ENCODE measurements around the gene IL17C.
"Not testable (repeated sequence)": the region's sequence is repeated elsewhere in the genome, so short reads cannot be mapped to it uniquely, and the experiment has no call there.

IL17C gene

DNA sequence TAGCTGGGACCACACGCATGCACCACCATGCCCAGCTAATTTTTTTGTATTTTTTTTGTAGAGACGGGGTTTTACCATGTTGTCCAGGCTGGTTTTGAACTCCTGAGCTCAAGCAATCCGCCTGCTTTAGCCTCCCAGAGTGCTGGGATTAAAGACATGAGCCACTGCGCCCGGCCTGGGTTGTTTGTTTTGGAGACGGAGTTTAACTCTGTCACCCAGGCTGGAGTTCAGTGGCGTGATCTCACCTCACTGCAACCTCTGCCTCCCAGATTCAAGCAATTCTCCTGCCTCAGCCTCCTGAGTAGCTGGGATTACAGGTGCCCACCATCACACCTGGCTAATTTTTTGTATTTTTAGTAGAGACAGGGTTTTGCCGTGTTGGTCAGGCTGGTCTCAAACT is 28.9 kb upstream of the IL17C start:
- not testable (repeated sequence) for DNase-seq (ENCODE audit: low read depth in 2 of 2, low spot score in 1 of 2)

DNA sequence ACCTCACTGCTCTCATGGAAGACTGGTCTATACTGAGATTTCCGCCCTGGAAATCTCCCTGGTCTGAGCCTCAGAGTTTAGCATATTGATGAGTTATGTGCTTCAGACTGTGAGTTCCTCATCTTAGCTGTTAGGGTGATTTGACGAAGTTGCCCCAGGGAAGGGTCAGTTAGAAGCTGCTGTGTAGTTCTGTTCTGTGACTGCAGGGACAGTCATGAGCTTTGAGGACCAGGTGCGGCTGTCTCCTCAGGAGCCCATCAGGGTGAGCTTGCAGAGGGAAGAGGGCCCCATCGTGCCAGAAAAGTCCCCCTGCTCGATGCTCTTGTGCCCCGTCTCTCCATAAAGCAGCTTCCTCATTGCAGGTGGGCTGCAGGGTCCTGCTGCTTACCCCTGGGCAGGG is 28.3 kb upstream of the IL17C start:
- DNase-seq (ENCODE audit: low read depth in 2 of 2, low spot score in 1 of 2): no peak

DNA sequence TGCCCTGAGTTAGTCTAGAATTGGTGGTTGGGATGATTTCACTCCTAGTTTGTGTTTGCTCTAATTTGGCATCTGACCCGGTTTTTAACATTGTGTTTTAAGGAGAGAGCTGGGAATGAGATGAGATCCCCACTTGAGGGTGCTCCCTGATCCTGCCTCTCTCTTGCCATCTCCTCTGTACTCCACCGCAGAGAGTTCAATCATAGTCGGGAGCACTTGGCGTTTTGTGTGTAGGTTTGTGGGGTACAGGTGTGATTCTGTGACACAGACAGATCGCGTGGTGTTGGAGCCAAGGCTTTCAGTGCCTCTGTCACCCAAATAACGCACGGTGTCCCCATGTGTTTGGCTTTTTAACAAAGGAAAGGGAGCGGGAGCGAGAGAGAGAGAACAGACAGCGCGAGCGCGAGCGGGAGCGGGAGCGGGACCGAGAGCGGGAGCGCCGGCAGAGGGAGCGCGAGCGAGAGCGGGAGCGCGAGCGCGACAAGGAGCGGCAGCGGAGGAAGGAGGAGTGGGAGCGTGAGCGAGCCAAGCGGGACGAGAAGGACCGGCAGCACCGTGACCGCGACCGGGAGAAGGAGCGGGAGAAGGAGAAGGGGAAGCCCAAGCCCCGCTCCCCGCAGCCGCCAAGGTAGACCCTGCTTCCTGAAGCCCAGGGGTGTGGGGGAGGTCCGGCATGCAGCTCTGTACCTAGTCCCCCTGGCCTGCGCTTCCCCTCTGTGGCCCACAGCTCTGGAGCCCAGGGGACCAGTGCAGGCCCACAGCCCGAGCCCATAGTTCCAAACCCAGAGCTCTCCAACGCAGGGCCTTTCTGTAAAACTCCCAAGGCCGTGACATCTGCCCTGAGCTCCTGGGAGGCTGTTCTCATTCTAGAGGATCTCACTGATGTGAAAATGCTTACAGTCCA is 27.2 kb upstream of the IL17C start:
- DNase-seq (ENCODE audit: low read depth in 2 of 2, low spot score in 1 of 2): no peak

DNA sequence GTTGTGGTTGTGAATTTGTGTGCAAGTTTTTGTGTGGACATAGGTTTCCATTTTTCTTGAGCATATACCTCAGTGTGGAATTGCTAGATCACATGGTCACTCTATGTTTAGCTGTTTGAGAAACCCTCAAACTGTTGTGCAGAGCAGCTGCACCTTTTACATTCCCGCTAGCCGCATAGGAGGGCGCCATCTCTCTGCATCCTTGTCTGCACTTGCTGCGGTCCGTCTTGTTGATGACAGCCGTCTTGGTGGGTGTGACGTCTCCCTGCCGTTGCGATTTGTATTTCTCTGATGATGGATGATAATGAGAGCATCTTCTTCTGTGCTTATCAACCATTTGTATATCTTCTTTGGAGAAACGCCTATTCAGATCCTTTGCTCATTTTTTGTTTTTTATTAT is 25.1 kb upstream of the IL17C start:
- DNase-seq (ENCODE audit: low read depth in 2 of 2, low spot score in 1 of 2): no peak

DNA sequence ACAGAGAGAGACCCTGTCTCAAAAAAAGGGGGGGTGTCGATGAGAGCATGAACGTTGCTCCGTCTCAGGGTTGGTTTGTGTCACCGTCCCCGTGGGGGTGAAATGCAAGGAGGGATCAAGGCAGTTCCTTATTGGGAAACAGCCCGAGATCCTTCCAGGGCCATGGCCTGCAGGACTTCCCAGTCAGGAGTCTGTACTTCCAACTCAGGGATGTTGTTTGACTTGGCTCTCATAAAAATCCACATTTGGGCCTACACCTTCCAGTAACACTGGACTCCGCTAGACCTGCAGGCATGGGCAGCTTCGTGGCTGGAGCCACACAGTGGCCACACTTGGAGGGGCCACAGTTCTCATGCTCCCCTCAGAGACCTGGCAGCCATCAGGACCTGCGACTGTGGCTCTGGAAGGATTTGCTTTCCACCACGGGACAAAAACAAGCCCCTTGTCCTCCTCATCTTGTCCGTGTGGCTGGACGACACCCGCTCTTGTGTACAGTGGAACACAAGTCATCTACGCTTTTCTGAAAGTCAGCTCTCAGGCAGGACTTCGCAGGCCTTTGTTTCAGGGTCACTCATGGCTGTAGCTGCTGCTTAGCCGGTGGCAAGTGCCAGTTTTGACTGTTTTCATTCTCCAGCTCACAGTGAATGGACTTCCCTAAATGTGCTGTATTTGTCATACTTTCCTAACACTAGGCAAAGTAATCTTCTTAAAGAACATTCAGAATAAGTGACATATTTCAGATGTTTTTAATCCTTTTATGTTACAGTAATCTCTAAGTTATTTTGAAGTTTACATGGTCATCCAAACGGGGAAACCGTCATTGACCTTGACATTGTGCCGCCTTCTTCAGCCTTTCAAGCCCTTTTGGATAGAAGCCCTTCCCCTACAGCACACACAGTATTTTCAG is 24.2 kb upstream of the IL17C start:
- no peak for DNase-seq (ENCODE audit: low read depth in 2 of 2, low spot score in 1 of 2)

DNA sequence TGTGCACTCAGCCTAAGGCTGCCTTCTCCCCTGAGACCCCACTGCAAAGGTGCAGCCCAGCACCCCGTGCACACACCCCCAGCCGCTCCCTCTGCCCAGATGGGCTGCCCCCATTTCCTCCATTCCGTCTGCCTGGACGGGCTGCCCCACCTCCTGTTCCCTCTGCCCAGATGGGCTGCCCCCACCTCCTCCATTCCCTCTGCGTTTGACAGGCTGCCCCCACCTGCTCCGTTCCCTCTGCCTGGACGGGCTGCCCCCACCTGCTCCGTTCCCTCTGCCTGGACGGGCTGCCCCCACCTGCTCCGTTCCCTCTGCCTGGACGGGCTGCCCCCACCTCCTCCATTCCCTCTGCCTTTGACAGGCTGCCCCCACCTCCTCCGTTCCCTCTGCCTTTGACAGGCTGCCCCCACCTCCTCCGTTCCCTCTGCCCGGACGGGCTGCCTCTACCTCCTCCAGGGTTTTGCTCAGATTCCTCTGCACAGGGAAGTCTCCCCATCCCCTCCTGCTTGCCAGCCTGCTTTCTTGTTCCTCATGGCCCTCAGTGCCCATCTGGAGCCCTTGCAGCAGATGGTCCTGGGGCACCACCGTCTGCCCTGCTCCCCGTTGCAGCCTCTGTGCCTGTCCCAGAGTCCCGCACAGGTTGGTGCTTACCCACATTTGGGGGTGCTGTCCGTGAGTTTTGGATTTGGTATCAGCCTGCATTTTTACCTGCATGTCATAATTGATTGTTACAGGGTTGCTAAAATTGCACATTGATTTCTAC is 23.4 kb upstream of the IL17C start:
- DNase-seq (ENCODE audit: low read depth in 2 of 2, low spot score in 1 of 2): no peak

DNA sequence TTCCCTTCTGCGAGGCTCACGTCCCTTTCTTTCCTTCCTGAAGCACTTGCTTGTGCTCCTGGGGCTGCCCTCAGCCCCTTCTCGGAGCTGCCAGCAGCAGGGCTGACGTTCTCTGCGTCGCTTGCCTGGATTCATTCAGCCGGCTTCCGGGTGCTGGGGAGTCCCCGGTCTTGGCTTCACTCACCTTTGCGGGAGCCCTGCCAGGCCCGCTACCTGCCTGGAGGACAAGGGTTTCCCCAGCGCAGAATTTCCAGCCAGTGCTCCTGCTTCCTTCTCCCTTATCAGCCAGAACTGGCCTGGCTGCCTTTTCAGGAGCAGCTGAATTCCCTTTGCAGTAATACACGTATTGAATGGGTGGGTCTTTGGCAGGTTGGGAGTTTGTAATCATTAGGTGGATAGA is 22.1 kb upstream of the IL17C start:
- DNase-seq (ENCODE audit: low read depth in 2 of 2, low spot score in 1 of 2): no peak

DNA sequence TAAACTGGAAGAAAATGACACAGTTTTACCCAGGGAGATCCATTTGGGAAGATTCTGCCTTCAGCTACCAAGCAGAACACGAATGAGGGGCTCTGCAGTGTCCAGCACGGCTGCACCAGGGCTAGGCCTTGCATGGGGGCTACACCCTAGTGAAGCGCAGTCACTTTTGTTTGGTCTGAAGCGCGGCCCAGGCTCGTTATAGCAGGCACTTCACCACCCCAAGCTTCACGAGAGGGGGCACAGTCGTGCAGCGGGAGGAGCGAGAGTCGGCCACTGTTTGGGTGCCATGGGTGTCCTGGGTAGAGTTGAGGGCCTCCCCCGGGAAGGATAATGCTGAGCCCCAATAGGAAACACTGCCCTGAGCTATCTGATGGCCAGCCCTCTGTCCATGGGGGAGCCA is 21.6 kb upstream of the IL17C start:
- no peak for DNase-seq (ENCODE audit: low read depth in 2 of 2, low spot score in 1 of 2)

DNA sequence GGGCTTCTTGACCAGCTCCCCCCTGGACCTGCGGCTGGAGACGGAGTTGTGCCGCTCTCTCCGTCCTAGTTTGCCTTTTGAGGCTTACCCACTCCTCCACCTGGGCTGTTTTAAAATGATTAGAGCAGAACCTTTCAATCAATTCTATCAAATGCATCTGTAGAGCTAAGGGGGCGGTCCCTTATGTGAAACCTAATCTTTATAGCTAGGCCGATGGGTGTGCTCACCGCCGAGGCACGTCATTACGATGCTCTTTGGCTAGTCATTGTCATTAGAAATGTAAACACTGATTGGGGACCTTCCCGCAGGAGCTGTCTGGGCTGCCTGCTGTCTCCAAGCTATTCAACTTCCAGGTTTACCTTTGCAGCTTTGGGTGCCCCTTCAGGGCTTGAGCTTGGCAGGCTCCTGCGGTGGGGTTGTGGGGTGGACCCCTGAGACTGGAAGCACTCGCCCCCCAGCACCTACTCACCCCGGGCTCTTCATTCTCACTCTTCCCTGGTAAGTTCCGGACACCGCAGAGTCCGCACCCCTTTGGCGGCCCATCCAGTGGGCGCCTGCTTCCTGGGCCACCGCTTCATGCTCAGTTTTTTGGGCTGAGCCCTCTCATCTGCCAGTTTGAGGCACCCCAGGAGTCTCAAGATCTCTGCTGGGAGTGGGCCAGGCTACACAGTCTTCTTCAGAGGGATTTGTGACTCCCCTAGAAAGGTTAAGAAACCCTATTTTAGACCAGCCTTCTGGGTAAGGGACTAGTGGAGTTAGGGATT is 20.9 kb upstream of the IL17C start:
- DNase-seq (ENCODE audit: low read depth in 2 of 2, low spot score in 1 of 2): no peak

DNA sequence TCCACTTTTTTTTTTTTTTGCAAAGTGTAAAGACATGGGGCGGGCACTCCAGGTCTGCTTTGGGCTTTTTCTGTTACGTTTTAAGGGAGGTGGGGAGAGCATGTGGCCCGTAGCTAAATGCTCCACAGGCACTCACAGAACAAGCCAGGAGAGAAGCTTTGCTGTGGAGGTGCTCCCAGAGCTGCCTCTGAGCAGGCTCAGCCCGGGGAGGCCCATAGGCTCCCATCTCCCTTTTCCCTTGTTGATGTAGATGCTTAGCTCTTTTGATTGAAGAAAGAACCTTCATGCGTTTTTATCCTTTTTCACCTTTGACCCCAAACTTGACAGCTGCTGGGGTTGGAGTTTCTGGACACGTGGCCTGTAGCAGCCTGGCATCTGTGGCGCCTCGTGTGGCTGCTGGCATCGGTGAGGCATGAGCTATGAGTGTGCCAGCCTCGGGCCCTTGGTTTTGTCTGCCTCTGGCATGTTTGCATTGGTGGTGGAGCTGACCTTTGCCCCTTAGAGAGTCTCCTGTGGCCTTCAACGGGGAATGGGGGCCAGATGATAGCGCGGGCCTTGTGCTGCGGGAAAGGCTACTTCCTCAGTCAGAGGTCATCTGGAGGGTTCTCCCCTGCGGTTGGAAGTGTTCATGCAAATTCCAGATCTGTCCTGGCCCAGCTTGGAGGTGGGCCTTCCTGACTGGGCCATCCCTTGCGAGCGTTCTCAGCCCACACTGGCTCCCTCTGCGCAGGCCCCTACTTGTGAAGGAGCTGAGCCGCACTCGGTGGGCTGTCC is 20.0 kb upstream of the IL17C start:
- no peak for DNase-seq (ENCODE audit: low read depth in 2 of 2, low spot score in 1 of 2)

DNA sequence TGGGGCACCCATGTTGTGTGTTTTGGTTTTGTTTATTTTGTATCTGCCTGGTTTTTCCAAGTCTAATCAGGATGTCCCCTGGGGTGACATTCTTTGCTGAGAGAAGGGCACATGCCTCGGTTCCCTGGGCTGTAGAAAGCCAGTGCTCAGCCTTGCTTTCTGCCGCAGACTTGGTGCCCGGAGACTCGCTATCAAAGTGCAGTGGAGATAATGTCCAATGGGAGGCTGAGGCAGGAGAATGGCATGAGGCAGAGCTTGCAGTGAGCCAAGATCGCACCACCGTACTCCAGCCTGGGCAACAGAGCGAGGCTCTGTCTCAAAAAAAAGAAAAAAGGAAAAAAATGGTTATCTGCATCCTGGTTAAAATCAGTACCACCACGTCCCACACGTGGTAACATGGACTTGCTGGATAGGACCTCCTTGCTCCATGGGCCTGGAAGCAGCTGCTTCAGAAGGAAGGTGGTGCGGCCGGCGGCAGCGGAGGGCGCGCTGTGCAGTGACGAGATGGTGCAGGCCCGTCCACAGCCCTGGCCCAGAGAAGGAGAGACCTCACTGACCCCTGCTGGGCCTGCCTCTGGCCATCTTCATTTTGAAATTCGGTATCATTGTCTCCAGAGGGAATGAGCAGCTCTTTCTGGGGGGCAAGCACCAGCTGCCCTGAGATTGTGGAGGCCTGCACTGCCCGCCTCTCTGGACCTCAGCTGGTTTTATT is 19.3 kb upstream of the IL17C start:
- DNase-seq (ENCODE audit: low read depth in 2 of 2, low spot score in 1 of 2): no peak

DNA sequence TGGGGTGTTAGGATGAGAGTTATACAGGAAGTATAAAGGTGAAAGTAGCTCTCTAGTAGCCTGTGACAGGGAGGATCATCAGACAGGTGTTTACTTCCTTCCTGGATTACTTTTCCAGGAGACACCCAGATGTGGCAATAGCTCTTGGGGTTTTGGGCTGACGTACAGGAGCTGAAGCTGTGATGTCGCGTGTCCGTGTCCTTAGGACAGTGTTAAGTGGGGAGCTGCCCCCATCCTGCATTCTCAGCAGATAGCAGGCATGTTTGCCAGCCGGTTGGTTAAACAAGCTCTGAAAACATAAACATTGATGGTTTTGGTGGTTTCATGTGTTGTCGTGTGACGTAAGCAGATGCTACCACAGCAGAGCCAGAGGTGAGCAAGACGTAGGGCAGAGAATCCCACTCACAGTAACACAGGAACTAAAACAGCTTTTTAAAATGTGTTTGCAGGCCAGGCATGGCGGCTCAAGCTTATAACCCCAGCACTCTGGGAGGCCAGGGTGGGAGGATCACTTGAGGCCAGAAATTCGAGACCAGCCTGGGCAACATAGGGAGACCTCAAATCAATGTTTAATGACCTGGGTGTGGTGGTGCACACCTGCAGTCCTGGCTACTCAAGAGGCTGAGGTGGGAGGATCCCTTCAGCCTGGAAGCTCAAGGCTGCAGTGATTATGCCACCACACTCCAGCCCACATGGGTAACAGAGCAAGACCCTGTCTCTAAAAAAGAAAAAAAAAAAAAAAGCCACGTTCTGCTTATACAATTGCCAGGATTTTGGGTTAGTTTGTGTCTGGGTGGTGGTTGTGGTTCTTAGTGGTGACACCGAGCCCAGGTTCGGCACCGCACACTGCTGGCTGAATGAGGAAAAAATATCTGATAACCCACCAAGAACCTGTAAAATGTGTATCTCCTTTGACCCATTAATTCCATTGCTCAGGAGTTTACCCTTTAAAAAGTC is 18.2 kb upstream of the IL17C start:
- peak; percentile 47 to 50 for DNase-seq (ENCODE audit: low read depth in 2 of 2, low spot score in 1 of 2)

DNA sequence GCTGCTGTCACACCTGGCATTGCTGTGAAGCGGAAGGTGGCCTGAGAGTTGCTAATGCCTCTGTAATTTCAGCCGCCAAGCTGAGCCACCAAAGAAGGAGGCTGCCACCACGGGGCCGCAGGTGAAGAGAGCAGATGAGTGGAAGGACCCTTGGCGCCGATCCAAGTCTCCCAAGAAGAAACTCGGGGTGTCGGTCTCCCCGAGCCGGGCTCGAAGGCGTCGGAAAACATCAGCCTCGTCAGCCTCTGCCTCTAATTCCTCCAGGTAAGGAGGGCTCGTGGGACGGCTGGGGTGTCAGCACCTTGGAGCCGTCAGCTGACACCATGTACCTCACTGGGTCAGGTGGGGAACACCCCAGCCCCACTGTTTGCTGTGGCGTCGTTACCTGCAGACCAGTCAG is 16.2 kb upstream of the IL17C start:
- no peak for DNase-seq (ENCODE audit: low read depth in 2 of 2, low spot score in 1 of 2)

DNA sequence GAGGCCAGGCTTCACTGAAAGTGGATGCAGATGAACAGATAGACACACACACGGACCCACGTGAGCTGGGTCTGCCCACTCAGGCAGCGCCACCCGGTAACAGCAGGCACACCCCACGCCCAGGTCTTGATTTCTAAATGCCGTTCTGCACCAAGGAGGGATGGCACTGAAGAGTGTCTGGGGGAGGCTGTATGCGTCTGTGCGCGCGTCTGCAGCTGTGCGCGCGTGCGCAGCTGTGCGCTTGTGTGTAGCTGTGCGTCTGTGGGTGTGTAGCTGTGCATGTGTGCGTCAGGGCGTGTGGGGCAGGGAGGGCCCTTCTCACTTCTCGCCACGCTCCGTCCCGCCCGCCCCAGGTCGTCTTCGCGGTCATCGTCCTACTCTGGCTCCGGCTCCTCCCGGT is 15.5 kb upstream of the IL17C start:
- no peak for DNase-seq (ENCODE audit: low read depth in 2 of 2, low spot score in 1 of 2)

DNA sequence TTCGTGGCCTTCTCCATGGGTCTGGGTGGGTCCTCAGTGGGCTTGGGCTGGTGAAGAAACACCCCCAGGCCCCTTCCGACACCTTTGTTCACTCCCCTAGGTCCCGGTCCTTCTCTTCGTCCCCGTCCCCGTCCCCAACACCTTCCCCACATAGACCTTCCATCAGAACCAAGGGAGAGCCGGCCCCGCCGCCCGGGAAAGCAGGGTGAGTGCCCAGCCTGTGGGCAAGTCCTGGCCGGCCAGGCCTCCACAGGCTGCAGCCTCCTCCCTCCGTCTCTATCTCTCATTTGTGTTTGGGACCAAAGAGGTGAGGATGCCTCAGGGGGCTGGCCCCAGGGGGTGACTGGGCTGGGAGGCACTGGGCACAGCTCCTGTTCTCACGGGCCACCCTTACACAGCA is 14.5 kb upstream of the IL17C start:
- no peak for DNase-seq (ENCODE audit: low read depth in 2 of 2, low spot score in 1 of 2)

DNA sequence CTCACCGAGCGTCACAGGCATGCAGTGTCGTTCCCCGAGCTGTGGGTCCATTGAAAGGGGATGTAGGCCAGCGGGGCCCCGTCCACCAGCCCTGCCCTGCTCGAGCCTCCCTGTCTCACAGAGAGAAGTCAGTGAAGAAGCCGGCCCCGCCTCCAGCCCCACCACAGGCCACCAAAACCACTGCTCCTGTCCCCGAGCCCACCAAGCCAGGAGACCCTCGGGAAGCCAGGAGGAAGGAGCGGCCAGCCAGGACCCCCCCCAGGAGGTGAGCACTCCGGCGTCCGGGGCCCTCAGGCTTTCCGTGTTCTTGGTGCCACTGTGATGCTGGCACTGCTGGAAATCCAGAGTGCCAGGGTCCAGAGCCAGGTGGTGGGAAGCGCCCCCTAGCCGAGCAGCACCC is 13.9 kb upstream of the IL17C start:
- DNase-seq (ENCODE audit: low read depth in 2 of 2, low spot score in 1 of 2): no peak

DNA sequence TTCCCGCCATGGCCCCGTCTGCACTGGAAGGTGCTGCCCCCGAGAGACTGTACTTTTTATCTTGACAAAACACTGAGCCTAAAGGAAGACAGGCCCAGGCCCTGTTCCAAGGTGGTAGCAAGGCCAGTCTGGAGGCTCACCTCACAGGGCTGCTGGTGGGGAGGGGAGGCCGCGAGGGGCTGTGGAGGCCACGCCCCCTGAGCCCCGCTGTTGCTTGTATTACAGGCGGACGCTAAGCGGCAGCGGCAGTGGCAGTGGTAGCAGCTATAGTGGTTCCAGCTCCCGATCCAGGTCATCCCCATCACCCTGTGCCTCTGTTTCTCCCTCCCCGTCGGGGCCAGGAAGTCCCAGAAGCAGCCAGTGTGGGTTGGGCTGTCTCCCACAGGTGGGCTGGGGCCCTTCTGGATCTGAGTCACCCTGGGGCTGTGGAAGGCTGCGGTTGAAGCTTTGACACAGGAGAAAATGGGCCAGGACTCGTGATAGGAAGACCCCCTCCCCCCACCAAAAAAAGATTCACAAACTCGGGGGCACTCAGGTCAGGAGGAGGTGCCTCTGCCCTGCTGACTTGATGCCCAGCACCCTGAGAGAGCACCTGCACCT is 13.3 kb upstream of the IL17C start:
- DNase-seq (ENCODE audit: low read depth in 2 of 2, low spot score in 1 of 2): no peak

DNA sequence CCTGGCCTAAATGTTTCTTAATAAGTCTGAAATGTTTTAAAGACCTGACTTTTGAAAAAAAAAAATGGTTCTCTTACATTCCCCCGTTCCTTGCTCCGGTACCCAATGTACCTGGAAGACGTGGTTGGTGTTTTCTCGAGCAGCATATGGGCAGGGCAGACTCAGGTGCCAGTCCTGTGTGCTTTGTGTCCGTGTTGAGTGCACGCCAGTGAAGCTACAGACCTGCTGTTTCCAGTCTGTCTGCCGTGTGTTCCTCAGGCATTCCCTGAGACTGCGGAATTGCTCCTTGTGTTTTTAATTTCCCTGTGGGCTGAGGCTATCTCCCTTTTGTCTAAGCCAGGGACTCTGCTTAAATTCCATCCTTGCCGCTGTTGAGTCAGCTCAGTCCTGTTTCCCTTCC is 11.7 kb upstream of the IL17C start:
- DNase-seq (ENCODE audit: low read depth in 2 of 2, low spot score in 1 of 2): no peak

Data from stimulated activated CD8-positive, alpha-beta memory T cell treated with anti-CD3 and anti-CD28 coated beads, Interleukin-4, amount 100 ng/mL, for 1 hour (primary cell).